Measurements from ENCODE around the gene MCTP1.

DNA sequence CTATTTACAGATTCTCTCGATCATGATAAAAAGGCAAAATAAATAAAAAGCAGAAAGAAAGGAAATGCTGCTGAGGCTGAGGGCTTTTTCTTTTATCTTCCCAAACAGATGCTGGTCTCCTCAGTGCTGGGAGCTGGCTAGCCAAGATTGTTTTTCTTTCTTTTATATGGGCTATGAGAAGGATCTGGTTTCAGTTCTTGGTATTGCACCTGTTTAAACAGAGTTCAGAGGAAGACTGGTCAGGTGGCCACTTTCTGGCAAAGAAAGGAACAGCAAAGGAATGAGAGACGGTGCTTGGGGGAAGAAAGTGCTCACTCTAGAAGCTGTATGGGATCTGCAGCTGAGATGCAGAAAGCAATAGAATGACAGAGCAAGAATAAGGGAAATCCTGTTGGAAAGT, 577.5 kb downstream of the MCTP1 start:
- no peak for TF ChIP-seq EP300 (IDR thresholded peaks at IDR 0.05; ENCODE audit: low read depth)
- TF ChIP-seq, protein P1, sequence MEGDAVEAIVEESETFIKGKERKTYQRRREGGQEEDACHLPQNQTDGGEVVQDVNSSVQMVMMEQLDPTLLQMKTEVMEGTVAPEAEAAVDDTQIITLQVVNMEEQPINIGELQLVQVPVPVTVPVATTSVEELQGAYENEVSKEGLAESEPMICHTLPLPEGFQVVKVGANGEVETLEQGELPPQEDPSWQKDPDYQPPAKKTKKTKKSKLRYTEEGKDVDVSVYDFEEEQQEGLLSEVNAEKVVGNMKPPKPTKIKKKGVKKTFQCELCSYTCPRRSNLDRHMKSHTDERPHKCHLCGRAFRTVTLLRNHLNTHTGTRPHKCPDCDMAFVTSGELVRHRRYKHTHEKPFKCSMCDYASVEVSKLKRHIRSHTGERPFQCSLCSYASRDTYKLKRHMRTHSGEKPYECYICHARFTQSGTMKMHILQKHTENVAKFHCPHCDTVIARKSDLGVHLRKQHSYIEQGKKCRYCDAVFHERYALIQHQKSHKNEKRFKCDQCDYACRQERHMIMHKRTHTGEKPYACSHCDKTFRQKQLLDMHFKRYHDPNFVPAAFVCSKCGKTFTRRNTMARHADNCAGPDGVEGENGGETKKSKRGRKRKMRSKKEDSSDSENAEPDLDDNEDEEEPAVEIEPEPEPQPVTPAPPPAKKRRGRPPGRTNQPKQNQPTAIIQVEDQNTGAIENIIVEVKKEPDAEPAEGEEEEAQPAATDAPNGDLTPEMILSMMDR (IDR thresholded peaks at IDR 0.05): no peak
- TF ChIP-seq POLR2A (IDR thresholded peaks at IDR 0.05): no peak

All from transverse colon (tissue), 3 donors.